Hepatic stellate cell (primary cell): ENCODE measurements around the gene BTBD17.

Experiments
- DNase-seq: peaks from one replicate; pipeline ENCODE4 v3.0.0; 2011; ENCODE audit warnings: low spot score

BTBD17 gene

DNA sequence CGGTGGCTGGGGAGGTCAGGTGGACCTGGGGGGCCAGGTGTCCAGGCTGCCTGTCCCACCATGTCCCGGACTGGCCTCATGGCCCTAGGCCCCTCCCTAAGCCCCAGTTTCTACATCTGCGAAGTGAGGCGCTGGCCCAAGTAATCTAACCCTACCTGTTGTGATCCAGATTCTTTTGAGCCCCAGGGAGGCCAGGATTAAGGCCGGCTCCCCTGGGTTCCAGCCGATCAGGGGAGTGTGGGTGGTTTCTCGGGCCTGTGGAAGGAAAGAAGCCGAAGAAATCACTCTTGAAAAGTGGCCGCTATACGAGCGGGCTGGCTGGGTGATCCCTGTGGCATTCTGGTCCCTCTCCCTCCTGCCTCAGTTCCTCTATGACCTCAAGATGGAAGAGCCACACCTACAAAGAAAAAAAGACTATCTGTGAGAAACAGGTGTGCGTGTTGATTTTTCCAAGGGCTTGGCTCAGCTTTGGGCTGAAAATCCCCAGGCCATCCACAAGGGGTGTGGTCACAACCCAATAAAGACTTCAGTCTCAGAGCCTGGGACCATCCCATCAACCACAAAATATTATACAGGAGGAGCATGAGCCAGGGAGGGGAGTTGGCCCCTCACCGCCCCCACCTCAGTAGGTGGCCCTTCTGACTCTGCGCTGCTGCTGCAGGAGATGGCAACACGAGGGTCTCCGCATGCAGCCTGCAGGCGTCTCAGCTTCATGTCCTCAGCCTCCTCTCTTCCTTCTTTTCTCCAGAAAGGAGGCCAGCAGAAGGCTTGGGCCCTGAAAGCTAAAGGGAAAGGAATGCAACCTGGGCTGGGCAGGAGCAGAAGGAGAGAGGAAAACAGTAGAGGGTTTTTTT lies 25.9 kb upstream of the BTBD17 start:
- no peak for DNase-seq

- no peak for DNase-seq
Measured at GRCh38 chr17:74386386-74386785, 24.7 kb upstream of the BTBD17 start.

- DNase-seq: no peak
Measured at GRCh38 chr17:74385201-74385600, 23.5 kb upstream of the BTBD17 start.

GRCh38 chr17:74383141-74383540 lies 21.5 kb upstream of the BTBD17 start:
- no peak for DNase-seq

DNA sequence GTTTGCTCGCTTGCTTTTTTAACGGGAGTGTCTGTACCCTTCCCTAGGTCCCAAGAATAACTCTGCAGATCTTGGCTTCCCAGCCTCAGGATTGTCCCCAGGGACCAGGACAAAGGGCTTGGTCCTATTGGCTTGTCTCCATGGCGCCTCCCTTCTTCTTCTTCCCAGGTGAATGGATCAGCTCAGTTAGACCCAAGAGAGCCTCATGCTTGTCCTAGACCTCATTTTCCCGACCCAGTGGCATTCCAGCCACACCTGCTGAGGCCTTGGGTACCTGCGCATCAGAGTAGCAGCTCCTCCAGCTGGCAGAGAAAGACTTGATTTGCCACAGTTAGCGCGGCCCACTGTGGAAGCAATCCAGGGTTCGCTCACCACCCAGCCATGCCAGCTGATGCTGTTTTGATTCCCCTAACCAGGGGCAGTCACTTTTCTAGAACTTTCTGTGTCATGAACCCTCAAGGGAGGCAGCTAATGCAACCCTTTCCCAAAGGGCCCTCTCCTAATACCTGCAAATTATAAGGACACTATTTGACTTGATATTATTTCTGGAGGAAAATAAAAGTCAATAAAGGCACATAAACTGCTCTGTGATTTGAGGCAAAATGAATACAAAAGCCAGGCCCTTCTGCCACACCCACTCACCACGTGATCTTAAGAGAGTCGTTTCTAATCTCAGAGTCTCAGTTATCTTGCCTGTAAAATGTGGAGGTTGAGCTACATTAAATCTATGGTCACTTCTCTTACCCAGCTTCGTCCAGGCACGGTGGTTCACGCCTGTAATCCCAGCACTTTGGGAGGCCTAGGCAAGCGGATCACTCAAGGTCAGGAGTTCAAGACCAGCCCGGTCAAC lies 19.5 kb upstream of the BTBD17 start:
- DNase-seq: no peak

DNA sequence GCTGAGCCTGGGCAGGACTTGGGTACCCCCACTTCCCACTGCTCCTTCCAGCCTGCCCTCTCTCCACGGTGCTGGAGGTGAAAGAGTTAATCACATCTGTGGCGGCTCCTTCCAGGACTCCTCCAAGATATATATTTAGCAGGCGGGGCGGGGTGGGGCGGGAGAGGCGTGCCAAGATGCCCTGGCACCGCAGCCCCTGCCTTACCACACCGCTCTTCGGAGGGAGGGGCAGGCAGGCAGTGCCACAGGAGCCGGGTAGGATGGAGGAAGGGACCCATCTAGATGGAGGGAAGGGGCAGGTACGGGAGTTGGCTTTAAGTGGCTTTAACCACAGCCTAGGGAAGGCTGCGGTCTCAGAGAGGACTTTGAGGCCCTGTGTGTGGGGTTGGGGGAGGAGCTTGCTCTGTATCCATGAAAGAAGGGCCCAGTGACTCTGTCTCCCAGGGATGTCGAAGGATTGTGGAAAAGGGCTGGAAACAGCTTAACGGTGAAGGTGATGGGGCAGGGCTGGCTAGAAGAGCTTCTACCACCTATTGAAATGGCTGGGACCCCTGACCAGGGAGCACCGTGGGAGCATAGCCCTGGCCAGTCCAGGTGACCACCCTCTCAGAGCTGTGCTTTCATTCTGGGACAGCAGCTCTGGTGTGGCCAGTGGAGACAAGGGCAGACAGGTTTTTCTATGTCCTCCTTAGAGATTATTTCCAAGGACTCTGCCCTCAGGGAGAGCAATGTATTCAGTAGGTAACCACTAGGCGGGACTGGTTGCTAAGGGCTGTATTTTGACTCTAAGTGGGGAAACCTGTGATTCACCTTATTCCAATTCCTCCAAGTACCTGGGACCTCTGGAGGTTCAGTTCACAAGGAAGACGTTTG lies 18.7 kb upstream of the BTBD17 start:
- DNase-seq: no peak

DNA sequence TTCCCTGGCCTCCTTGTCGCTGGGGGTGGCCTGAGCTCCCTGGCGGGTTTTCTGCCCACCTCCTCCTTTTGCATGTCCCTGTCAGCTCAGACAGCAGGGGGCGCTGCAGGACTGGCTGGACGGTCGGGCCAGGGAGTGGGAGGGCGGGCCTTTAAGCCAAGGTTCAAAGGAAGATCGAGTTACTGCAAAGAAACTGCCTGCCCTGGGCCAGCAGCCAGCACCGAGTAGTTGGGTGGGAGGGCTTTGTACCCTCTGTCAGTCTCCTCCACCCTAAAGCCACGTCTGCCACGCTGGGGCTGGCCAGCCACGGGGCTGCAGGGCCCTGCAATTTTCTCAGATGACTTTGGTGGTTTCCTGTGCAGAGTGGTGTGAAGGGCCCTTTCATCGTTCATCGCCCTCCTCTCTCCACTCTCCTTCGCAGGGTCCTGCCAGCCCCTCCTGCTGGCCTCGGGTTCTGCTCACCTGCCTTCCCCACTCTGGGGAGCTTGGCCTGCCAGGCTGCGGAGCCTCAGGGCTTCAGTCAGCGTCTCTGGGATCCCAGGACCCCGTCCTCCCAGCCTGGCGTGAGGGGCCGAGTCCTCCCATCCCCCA lies 17.9 kb upstream of the BTBD17 start:
- peak; percentile 85 for DNase-seq

DNA sequence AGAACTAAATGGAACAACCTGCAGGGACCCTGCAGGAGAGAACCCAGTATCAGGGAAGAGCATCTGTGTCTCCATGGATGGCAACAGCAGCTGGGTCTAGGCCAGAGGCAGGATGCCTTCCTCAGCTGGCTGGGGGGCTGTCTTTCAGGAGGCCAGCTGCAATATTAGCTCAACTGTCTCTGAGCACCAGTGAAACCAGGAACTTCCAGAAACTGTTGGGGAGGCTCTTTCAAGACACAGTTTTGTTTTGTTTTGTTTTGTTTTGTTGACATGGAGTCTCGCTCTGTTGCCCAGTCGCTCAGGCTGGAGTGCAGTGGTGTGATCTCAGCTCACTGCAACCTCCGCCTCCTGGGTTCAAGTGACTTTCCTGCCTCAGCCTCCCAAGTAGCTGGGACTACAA lies 13.2 kb upstream of the BTBD17 start:
- DNase-seq: no peak

GRCh38 chr17:74373838-74374606 lies 12.4 kb upstream of the BTBD17 start:
- DNase-seq: no peak

DNA sequence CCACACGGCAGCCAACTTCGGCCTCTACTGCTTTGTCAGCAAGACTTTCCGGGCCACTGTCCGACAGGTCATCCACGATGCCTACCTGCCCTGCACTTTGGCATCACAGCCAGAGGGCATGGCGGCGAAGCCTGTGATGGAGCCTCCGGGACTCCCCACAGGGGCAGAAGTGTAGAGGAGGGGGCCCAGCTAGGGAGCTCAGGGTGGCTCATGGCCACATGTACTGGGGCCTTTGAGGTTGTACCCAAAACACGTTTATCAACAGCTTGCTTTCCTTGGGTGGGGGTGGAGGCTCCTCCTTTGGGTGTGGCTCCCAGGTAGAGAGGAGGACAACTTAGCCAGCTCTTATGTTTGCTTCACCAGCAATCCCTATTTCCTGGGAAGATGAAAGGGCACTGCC lies 10.8 kb upstream of the BTBD17 start:
- DNase-seq: no peak

- DNase-seq: no peak
Measured at GRCh38 chr17:74371653-74372147, 10.0 kb upstream of the BTBD17 start.

- no peak for DNase-seq
Measured at GRCh38 chr17:74369665-74370490, 8.2 kb upstream of the BTBD17 start.

DNA sequence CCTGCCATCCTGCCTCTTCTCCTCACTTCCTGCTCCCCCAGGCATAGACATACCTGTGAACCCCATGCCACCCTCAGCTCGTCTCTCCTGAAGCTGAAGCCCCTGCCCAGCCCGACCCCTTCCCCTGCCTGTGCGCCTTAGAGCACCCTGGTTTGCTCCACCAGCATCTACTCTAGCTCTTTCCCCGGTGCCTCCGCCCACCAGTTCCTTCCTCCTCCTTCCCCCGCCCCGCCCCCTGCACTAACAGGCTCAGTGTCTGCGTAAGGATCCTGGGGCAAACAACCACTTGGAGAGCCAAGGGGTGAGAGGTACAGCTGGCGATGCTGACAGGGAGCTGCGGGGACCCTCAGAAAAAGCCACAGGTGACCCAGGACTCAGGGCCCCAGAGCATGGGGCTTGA lies 7.6 kb upstream of the BTBD17 start:
- DNase-seq: no peak

- DNase-seq: peak; percentile 91
Measured at GRCh38 chr17:74368341-74369081, 6.8 kb upstream of the BTBD17 start.

DNA sequence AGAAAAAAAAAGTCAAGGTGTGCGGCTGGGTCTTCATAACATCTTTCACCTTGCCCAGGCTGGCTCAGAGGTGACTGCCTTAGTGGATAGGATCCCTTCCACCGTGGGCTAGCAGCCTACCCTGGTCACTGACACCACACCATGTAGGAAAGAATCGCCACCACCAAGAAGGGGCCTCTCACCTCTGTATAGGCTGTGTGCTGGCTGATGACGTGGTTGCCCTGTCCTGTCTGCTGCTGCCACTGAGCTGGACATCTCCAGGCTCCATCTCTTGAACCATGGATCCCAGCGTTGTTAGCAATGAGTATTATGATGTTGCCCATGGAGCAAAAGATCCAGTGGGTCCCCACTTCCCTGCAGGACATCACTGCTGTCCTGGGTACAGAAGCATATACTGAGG lies 5.5 kb upstream of the BTBD17 start, which contains the start of gene GPR142:
Gene GPR142, plus strand, starts transcription at position 301 of the 400 bp plus-strand sequence. CDS start 2,035 bp downstream, outside the sequence.
- DNase-seq: no peak

- no peak for DNase-seq
Measured at GRCh38 chr17:74362810-74363498, 1.3 kb upstream of the BTBD17 start.

GRCh38 chr17:74362069-74362405 lies 369 bp upstream of the BTBD17 start:
- no peak for DNase-seq

- no peak for DNase-seq
Measured at GRCh38 chr17:74360899-74361229, 804 bp downstream of the BTBD17 start.

DNA sequence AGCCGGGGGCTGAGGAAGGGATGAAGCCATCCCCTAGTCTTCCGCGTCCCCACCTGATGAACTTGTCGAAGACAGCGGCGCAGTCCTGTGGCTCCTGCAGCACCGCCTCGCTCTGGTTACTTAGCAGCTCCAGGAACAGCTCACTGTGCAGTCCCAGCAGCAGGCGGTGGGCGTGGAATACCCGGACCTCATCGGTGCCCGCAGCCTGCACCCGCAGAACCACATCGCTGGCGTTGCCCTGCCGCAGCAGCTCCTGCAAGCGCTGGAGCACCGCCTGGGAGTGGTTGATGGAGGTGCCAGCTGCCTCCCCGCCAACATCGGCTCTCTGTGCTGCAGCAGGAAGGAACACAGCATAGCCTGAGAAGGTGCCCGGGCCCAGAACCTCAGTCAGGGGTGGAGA lies 1.8 kb downstream of the BTBD17 start:
- no peak for DNase-seq
